Measurements from ENCODE around the gene TBL1Y. TPM values are rescaled to one million over a fixed set of nuclear protein-coding genes. Genes with fewer than 3 reads are reported as not detected.

The TBL1Y gene
- total and polyA plus RNA-seq, 7 experiments from 2014 or later, result not detected

DNA sequence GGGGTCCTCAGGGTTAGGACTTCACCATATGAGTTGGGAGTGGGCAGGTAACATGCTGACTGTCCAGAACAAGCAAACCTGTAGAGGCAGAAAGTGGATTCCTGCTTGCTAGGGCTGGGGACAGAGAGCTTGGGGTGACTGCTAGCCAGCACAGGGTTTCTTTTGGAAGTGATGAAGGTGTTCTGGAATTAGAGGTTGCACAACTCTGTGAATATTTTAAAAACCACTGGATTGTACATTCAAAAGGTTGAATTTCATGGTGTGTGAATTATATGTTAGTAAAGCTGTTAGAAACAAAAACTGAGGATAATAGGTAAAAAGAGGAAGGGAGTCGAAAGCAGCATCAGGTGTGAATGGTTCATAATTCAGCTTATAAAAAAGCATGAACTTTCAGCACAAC lies 57.7 kb downstream of the TBL1Y start:
- Mint-ChIP-seq H3K4me3 (no peak overlapping the region), H3K36me3 (no peaks in the 10 kb centered on the region), H3K27me3 (peaks cover 0 to 9% (median 0%) of the 10 kb centered on the region in 5 donors), H3K9me3 (no peaks in the 10 kb centered on the region), H3K27ac (no peak overlapping the region), H3K4me1 (peaks cover 0 to 6% (median 2%) of the 10 kb centered on the region in 7 donors)
- Histone ChIP-seq H3K27me3 (ENCODE audit: control insufficient read depth in 2 of 2, insufficient read depth in 2 of 2, low read length in 2 of 2) (no peaks in the 10 kb centered on the region), H3K9me3 (ENCODE audit: control insufficient read depth in 2 of 3, low read length in 3 of 3) (no peaks in the 10 kb centered on the region), H3K27ac (ENCODE audit: low read depth, low read length) (no peak overlapping the region), H3K36me3 (ENCODE audit: control insufficient read depth in 2 of 3, insufficient read depth in 3 of 3, low read length in 3 of 3) (no peaks in the 10 kb centered on the region), H3K4me1 (ENCODE audit: control insufficient read depth in 2 of 2, insufficient read depth in 2 of 2, low read length in 2 of 2) (no peaks in the 10 kb centered on the region), H3K4me3 (ENCODE audit: low read length) (no peak overlapping the region)
- DNase-seq (no peak), ATAC-seq (no peak)
- intact Hi-C loops (cut with micrococcal nuclease), result loop anchor here (10.0 kb wide), 4 partner anchors 307 to 907 kb away; no protein-coding TSS in a partner anchor
- ChIA-PET CTCF (no interaction called here), POLR2A (no interaction called here)

DNA sequence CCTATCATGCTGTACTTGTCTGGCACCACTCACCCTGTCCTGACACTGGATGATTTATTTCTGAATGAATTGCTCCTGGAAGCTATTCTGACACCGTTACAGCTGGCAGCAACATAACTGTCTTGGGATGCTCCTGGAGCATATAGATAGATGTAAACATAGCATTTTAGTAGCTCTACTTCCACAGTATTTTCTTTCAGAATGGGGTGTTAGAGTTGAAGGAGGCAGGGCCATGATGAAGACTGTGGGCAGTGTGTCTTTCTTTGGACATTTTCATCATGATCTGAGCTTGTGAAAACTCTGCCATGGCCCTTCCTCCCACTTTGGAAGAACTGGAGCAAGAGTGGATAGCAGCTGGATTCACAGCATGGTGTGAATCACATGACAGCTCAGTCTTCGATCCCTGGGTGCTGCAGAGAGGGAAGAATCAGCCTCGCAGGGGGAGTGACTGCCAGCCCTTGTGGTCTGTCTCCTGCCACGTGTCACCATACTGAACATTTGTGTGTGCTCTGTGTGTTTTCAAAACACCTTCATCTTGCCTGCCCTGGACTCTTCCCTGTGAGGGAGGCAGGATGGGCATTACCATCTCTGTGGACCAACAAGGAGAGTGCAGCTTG lies 61.9 kb downstream of the TBL1Y start:
- no peaks in the 10 kb centered on the region for H3K9me3 ChIP-seq (ENCODE audit: control insufficient read depth in 2 of 3, low read length in 3 of 3)
- no peak overlapping the region for H3K4me3 ChIP-seq (ENCODE audit: low read length)
- Mint-ChIP-seq H3K36me3 (no peaks in the 10 kb centered on the region), H3K27me3 (no peaks in the 10 kb centered on the region), H3K27ac (no peak overlapping the region), H3K4me1 (peaks cover 0 to 4% (median 0%) of the 10 kb centered on the region in 7 donors), H3K9me3 (no peaks in the 10 kb centered on the region), H3K4me3 (no peak overlapping the region)
- DNase-seq (no peak), ATAC-seq (no peak)
- CTCF ChIA-PET, result no interaction called here
- intact Hi-C loops (cut with micrococcal nuclease), result no loop called here
- no peaks in the 10 kb centered on the region for H3K4me1 ChIP-seq (ENCODE audit: control insufficient read depth in 2 of 2, insufficient read depth in 2 of 2, low read length in 2 of 2)
- no peaks in the 10 kb centered on the region for H3K27me3 ChIP-seq (ENCODE audit: control insufficient read depth in 2 of 2, insufficient read depth in 2 of 2, low read length in 2 of 2)
- no peak overlapping the region for H3K27ac ChIP-seq (ENCODE audit: low read depth, low read length)
- no peaks in the 10 kb centered on the region for H3K36me3 ChIP-seq (ENCODE audit: control insufficient read depth in 2 of 3, insufficient read depth in 3 of 3, low read length in 3 of 3)
- POLR2A ChIA-PET, result no interaction called here

DNA sequence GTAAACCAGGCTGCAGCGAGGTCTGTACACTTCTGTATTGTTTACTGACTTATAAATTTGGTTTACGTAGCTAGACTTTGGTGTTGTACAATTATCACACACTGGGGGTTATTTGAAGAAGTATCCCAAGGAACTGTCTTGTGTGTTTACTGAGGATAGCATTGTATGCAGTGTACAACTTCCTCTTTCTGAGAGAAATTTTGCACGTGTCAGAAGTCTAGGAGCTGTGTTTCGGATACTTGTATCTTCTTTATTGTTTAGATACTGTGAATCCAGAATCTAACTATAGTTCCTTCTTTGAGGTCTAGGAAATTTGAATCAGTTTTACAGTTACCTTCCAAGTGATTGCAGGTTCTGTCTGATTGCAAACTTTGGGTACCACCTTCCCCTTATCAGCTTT lies 64.5 kb downstream of the TBL1Y start:
- Histone ChIP-seq H3K27me3 (ENCODE audit: control insufficient read depth in 2 of 2, insufficient read depth in 2 of 2, low read length in 2 of 2) (no peaks in the 10 kb centered on the region), H3K9me3 (ENCODE audit: control insufficient read depth in 2 of 3, low read length in 3 of 3) (no peaks in the 10 kb centered on the region), H3K36me3 (ENCODE audit: control insufficient read depth in 2 of 3, insufficient read depth in 3 of 3, low read length in 3 of 3) (no peaks in the 10 kb centered on the region), H3K4me1 (ENCODE audit: control insufficient read depth in 2 of 2, insufficient read depth in 2 of 2, low read length in 2 of 2) (no peaks in the 10 kb centered on the region), H3K4me3 (ENCODE audit: low read length) (no peak overlapping the region), H3K27ac (ENCODE audit: low read depth, low read length) (no peak overlapping the region)
- Mint-ChIP-seq H3K27ac (no peak overlapping the region), H3K4me1 (peaks cover 0 to 4% (median 0%) of the 10 kb centered on the region in 7 donors), H3K27me3 (peaks cover 0 to 5% (median 0%) of the 10 kb centered on the region in 5 donors), H3K9me3 (no peaks in the 10 kb centered on the region), H3K4me3 (no peak overlapping the region), H3K36me3 (no peaks in the 10 kb centered on the region)
- CTCF ChIA-PET, result no interaction called here
- POLR2A ChIA-PET, result no interaction called here
- intact Hi-C loops (cut with micrococcal nuclease), result no loop called here
- no peak for DNase-seq
- ATAC-seq, result no peak

DNA sequence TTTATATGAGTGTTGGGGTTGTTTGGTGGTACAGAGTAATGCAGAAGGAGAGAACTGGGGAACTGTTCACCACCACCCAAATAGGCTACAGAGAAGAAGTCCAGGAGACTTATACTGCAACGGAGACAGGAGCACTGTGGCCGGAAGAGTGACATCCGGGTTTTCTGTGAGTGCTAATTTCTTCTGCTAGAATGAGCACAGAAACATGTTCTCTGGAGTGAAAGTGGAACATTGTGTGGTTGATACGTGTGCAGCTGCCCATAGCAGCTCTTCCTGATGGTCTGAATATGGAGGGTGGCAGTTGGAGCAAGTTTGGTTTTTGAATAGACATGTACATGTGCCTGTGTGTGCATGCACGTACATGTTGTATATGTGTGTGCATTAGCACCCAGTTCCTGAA lies 67.3 kb downstream of the TBL1Y start:
- no peaks in the 10 kb centered on the region for H3K9me3 ChIP-seq (ENCODE audit: control insufficient read depth in 2 of 3, low read length in 3 of 3)
- ChIA-PET POLR2A (no interaction called here), CTCF (no interaction called here)
- no peaks in the 10 kb centered on the region for H3K36me3 ChIP-seq (ENCODE audit: control insufficient read depth in 2 of 3, insufficient read depth in 3 of 3, low read length in 3 of 3)
- H3K27ac ChIP-seq (ENCODE audit: low read depth, low read length), result no peak overlapping the region
- Mint-ChIP-seq H3K36me3 (no peaks in the 10 kb centered on the region), H3K27ac (no peak overlapping the region), H3K4me1 (peaks cover 0 to 4% (median 0%) of the 10 kb centered on the region in 7 donors), H3K27me3 (peaks cover 0 to 5% (median 0%) of the 10 kb centered on the region in 5 donors), H3K9me3 (peaks cover 0 to 7% (median 0%) of the 10 kb centered on the region in 11 donors), H3K4me3 (no peak overlapping the region)
- no peak for ATAC-seq
- no peaks in the 10 kb centered on the region for H3K4me1 ChIP-seq (ENCODE audit: control insufficient read depth in 2 of 2, insufficient read depth in 2 of 2, low read length in 2 of 2)
- H3K4me3 ChIP-seq (ENCODE audit: low read length), result no peak overlapping the region
- no peaks in the 10 kb centered on the region for H3K27me3 ChIP-seq (ENCODE audit: control insufficient read depth in 2 of 2, insufficient read depth in 2 of 2, low read length in 2 of 2)
- intact Hi-C loops (cut with micrococcal nuclease), result no loop called here
- no peak for DNase-seq

DNA sequence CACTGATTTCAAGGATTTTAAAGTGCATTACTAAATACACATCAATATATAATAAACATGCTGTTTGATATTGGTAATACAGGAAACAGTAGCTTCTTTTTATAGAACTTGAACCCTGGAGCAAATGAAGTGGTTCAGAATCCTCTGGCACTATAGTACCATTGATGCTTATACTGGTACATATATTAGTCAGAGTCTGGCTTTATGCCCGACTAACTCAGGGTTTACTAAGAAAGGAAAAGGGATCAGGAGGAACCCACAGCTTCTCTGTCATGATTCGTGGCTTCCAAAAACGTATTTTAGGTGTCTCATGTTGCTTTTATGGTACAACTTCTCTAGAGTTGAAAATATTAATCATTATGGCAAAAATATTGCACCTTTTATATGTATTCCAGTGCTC lies 72.7 kb downstream of the TBL1Y start:
- Histone ChIP-seq H3K4me3 (ENCODE audit: low read length) (no peak overlapping the region), H3K36me3 (ENCODE audit: control insufficient read depth in 2 of 3, insufficient read depth in 3 of 3, low read length in 3 of 3) (no peaks in the 10 kb centered on the region), H3K27ac (ENCODE audit: low read depth, low read length) (no peak overlapping the region), H3K9me3 (ENCODE audit: control insufficient read depth in 2 of 3, low read length in 3 of 3) (no peaks in the 10 kb centered on the region), H3K27me3 (ENCODE audit: control insufficient read depth in 2 of 2, insufficient read depth in 2 of 2, low read length in 2 of 2) (no peaks in the 10 kb centered on the region), H3K4me1 (ENCODE audit: control insufficient read depth in 2 of 2, insufficient read depth in 2 of 2, low read length in 2 of 2) (no peaks in the 10 kb centered on the region)
- peaks cover 0 to 5% (median 0%) of the 10 kb centered on the region in 5 donors for H3K27me3 Mint-ChIP-seq
- H3K4me3 Mint-ChIP-seq, result no peak overlapping the region
- CTCF ChIA-PET, result no interaction called here
- H3K27ac Mint-ChIP-seq, result no peak overlapping the region
- no peaks in the 10 kb centered on the region for H3K36me3 Mint-ChIP-seq
- intact Hi-C loops (cut with micrococcal nuclease), result no loop called here
- ATAC-seq (no peak), DNase-seq (no peak)
- POLR2A ChIA-PET, result no interaction called here
- peaks cover 0 to 7% (median 0%) of the 10 kb centered on the region in 11 donors for H3K9me3 Mint-ChIP-seq
- H3K4me1 Mint-ChIP-seq, result peaks cover 0 to 4% (median 0%) of the 10 kb centered on the region in 7 donors

DNA sequence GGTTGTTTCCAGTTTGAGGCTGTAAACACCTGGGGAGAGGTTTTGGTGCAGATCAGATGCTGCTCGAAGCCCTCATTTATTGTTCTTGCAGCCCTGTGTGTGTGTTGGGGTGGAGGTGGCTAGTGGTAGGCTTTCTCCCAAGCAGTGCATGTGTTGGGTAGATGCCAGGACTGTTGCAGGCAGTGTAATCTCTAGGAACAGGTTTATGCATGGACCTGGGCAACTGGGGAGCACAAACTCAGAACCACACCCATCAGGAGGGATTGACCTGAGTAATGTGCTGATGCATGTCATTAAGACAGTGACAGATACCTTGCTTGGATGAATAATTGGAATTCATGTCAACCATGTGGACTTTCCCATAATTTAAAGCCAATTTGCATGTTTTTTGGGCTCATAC lies 77.3 kb downstream of the TBL1Y start:
- H3K27ac Mint-ChIP-seq, result no peak overlapping the region
- Histone ChIP-seq H3K4me1 (ENCODE audit: control insufficient read depth in 2 of 2, insufficient read depth in 2 of 2, low read length in 2 of 2) (no peaks in the 10 kb centered on the region), H3K36me3 (ENCODE audit: control insufficient read depth in 2 of 3, insufficient read depth in 3 of 3, low read length in 3 of 3) (no peaks in the 10 kb centered on the region), H3K9me3 (ENCODE audit: control insufficient read depth in 2 of 3, low read length in 3 of 3) (no peaks in the 10 kb centered on the region), H3K4me3 (ENCODE audit: low read length) (no peak overlapping the region), H3K27me3 (ENCODE audit: control insufficient read depth in 2 of 2, insufficient read depth in 2 of 2, low read length in 2 of 2) (no peaks in the 10 kb centered on the region), H3K27ac (ENCODE audit: low read depth, low read length) (no peak overlapping the region)
- CTCF ChIA-PET, result no interaction called here
- H3K27me3 Mint-ChIP-seq, result peaks cover 0 to 4% (median 0%) of the 10 kb centered on the region in 5 donors
- no peak overlapping the region for H3K4me3 Mint-ChIP-seq
- POLR2A ChIA-PET, result no interaction called here
- H3K36me3 Mint-ChIP-seq, result no peaks in the 10 kb centered on the region
- peaks cover 0 to 4% (median 0%) of the 10 kb centered on the region in 7 donors for H3K4me1 Mint-ChIP-seq
- no peaks in the 10 kb centered on the region for H3K9me3 Mint-ChIP-seq
- ATAC-seq, result no peak
- DNase-seq, result no peak
- intact Hi-C loops (cut with micrococcal nuclease), result no loop called here

DNA sequence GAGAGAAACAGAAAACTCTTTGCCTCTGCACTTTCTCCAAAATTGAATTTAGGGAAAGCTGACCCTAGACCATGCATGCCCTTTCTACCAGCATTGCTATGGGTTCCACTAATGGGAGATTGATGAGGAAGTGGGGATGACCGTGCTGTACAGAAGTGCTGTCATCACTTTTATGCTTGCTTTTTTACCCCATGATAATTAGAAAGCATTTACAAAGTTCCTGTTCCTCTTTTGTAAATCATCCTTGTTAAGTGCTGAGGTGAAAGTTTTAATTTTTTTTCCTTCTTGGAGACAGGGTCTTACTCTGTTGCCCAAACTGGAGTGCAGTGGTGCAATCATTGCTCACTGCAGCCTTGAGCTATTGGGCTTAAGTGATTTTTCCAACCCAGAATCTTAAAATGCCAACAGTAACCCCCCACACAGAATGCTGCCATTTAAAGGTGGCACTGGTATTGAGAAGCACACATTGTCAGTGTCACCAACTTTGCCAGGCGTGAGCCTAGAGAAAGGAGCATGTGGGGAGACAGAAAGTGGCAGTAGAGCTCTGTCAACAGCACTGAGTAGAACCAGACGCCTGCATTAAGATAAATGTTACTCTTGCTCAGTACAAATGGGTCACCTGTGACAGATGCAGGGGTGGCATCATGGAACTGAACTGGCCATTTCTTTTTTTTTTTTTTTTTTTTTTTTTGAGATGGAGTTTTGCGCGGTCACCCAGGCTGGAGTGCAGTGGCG lies 79.6 kb downstream of the TBL1Y start:
- Mint-ChIP-seq H3K4me3 (no peak overlapping the region), H3K36me3 (no peaks in the 10 kb centered on the region), H3K27me3 (peaks cover 0 to 4% (median 0%) of the 10 kb centered on the region in 5 donors), H3K9me3 (no peaks in the 10 kb centered on the region), H3K27ac (no peak overlapping the region), H3K4me1 (peaks cover 0 to 4% (median 0%) of the 10 kb centered on the region in 7 donors)
- no peak overlapping the region for H3K27ac ChIP-seq (ENCODE audit: low read depth, low read length)
- intact Hi-C loops (cut with micrococcal nuclease), result no loop called here
- ATAC-seq, result no peak
- no peaks in the 10 kb centered on the region for H3K9me3 ChIP-seq (ENCODE audit: control insufficient read depth in 2 of 3, low read length in 3 of 3)
- H3K4me3 ChIP-seq (ENCODE audit: low read length), result no peak overlapping the region
- ChIA-PET POLR2A (no interaction called here), CTCF (no interaction called here)
- H3K4me1 ChIP-seq (ENCODE audit: control insufficient read depth in 2 of 2, insufficient read depth in 2 of 2, low read length in 2 of 2), result no peaks in the 10 kb centered on the region
- DNase-seq, result no peak
- H3K36me3 ChIP-seq (ENCODE audit: control insufficient read depth in 2 of 3, insufficient read depth in 3 of 3, low read length in 3 of 3), result no peaks in the 10 kb centered on the region
- no peaks in the 10 kb centered on the region for H3K27me3 ChIP-seq (ENCODE audit: control insufficient read depth in 2 of 2, insufficient read depth in 2 of 2, low read length in 2 of 2)
